GM13976 (cell line): Measurements from ENCODE around the gene SNX12.
A peak's percentile ranks its signal among the peaks of the same experiment; 100 is the strongest.

Source experiments
- DNase-seq: peaks from one replicate; pipeline ENCODE4 v3.0.0; 2012; ENCODE audit warnings: low spot score
- CTCF ChIP-seq: IDR thresholded peaks from 2 replicates; pipeline ENCODE4 v1.5.1; 2012; ENCODE audit warnings: borderline replicate concordance, mild to moderate bottlenecking; ENCODE audit not compliant: insufficient read depth; ENCODE audit errors: extremely low read depth, missing control alignments, control extremely low read depth
- in situ Hi-C: fragments of 300-500 bp; cut with MboI; formaldehyde crosslinking; loops from one replicate; pipeline ENCODE4 v1.12.0; 2022; ENCODE audit warnings: low sequenced_read_pairs, mixed read lengths, inconsistent platforms; ENCODE audit not compliant: unreplicated experiment

Gene SNX12

GRCh38 chrX:71107245-71107644 is 39.1 kb upstream of the SNX12 start:
- no peak for DNase-seq
- in situ Hi-C loops, result no loop called here
- TF ChIP-seq CTCF, result no peak

DNA sequence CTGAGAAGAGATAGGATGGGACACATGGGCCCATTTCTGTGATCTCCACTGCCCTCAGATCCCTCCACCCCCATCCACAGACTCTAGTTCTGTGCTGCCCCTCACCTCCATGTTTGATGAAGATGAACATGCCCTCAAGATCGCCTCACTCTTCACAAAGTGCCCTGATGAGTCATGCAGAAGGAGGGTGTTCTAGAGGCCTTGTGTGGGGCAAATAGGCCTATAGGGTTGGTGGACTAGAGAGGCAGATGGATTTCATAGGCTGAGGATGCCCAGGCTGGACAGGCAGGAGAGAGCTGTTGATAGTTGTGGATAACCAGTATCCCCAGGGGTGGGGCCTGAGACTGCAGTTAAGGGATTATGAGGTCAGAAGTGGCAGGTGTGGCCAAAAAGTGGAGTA is 38.3 kb upstream of the SNX12 start, which contains the start of gene CXorf65:
Gene CXorf65 (minus strand): TSS at position 314 of the 400 bp plus-strand sequence. CDS start 184 bp downstream, at position 130.
- in situ Hi-C loops, result no loop called here
- DNase-seq, result no peak
- no peak for TF ChIP-seq CTCF

GRCh38 chrX:71105628-71106027 is 37.5 kb upstream of the SNX12 start:
- DNase-seq, result no peak
- no peak for TF ChIP-seq CTCF
- in situ Hi-C loops, result no loop called here

GRCh38 chrX:71103110-71103983 is 35.2 kb upstream of the SNX12 start:
- in situ Hi-C loops, result no loop called here
- peak; percentile 65 for DNase-seq
- no peak for TF ChIP-seq CTCF

DNA sequence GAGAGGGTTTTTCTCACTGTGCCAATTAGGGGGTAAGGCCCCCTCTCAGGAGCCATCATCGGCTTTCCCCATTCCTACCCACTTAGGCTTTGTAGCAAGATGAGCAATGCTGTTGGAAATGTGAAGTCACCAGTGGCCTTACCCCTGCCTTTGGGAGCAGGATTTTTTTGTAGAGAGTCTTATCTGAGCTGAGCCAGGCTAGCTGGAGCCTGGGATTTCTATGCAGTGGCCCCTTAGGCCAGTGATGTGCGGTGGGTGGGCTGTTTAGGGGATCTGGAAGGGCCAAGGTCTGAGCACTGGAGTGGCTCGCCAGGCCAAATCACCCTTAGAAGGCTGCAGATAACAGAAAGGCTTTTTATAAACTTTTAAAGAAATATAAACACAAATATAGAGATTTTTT is 34.2 kb upstream of the SNX12 start:
- no peak for DNase-seq
- in situ Hi-C loops, result no loop called here
- no peak for TF ChIP-seq CTCF

GRCh38 chrX:71100581-71101505 is 32.7 kb upstream of the SNX12 start:
- in situ Hi-C loops, result no loop called here
- no peak for TF ChIP-seq CTCF
- no peak for DNase-seq
